ENCODE measurements around the gene ATG3.
"Not testable (repeated sequence)": the region's sequence is repeated elsewhere in the genome, so short reads cannot be mapped to it uniquely, and the experiment has no call there.

ATG3 gene

DNA sequence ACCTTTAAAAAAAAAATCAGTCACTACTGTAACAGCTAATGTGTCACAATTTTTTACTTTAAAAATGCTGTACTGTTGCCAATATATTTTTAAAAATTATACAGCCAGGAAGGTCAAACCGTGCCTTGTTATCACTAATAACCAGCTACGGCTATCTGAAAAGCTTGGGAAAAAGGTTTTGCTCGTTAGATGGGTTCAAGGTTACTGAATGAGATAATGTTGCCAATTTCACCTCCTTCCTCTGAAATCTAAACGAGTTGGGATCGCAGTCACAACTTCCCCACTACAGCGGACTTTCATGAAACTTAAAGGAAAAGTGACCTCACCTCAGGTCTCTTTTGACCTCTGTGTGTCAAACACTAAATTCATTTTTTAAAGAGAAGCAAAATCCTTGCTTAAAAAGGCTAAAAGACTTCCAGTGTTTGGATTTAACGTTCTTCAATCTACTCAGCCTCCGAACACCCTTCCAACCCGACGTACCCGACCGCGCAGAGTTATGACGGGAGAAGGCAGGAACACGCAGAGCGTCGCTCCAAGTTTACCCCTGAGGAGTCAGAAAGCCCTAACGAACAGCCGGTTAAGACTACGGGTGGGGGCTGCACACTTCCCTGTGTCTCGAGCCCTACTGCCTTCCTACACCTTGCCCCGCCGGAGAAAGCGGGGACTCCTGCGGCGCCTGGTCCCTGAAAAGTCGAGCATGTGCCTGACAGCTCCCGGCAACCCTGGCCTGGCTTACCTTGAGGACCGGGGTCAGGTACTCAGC lies 860 bp downstream of the ATG3 start:
- DNase-seq (ENCODE audit: low read depth in 2 of 2) = peak; percentile 64 to 67

DNA sequence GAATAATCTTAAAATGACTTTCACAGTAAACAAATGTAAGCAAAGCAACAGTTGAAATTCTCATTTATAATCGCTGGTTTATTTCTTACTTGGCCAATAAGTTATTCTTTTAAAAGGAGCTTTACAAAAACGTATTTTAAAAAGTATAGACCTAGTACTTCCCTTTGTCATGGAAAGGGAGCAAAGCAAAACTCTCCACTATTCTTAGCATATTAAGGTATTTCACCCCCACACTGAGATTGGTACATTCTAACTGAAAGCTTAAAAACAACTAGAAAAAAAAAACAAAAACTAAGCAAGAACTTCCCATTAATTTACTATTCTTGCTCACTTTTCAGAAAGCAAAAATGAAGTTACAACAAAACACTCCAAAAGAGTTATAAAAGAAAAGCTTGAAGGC lies 1.5 kb downstream of the ATG3 start:
- no peak for DNase-seq (ENCODE audit: low read depth in 2 of 2)

DNA sequence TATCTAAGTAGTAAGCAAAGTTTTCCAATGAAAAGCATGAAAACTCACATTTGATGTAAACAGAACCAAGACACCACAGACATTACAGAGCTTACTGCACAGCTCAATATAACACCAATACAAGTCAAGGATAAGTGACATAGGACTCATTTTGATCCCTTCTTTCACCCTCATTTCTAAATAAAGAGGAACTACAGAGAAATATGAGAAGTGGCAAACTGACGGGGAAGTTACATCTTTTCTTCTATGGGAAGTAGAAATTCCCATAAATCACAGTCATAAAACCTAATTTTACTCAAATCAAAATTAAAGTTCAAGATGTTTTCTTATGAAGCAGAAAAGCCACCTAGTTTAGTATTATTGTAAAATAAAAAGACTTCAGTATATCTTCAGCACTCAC lies 3.8 kb downstream of the ATG3 start:
- DNase-seq (ENCODE audit: low read depth in 2 of 2) = no peak

DNA sequence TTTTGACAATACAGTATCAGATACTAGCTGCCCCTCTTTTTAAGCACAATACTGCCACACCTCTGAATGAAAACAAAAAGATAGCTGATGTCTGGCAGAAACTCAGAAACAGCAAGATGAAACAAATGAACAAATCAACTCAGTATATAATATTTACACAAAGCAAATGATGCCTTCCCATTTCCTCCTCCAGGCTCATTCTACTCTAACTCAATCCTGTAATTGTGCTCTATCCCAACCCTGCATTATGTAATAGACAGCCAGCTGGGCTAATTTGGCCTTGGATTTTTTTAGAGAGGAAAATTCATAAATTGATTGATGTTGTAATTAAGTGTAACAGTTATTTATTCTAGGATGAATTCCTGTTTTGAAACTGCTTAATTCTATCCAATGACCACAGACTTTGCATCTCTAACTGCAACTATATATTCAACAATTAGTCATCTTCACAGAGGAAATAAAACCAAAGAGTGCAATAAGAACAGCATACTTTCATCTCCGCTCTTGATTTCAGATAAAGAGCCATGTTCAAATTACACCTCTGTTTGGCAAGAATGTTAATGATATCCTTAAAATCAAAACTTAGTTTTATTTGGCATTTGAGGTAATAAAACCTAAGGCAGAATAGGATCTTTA lies 6.1 kb downstream of the ATG3 start:
- DNase-seq (ENCODE audit: low read depth in 2 of 2) = no peak

DNA sequence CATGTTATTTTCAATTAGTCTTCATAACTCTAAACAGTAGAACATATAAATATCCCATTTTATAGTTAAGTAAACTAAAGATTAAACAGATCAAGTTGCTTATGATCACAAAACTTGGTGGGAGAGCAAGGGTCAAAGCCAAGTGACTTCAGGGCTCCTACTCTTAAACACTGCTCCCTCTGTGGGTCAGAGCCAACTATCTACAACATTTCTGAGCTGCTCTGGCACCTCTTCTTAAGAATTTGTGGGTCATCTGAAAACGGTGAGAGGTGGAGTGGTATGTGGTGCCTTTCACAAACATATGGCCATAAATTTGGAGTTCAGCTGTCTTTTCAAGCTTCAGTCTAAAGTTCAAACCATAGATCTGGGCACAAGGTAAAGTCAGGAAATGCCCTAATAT lies 10.9 kb downstream of the ATG3 start:
- no peak for DNase-seq (ENCODE audit: low read depth in 2 of 2)

DNA sequence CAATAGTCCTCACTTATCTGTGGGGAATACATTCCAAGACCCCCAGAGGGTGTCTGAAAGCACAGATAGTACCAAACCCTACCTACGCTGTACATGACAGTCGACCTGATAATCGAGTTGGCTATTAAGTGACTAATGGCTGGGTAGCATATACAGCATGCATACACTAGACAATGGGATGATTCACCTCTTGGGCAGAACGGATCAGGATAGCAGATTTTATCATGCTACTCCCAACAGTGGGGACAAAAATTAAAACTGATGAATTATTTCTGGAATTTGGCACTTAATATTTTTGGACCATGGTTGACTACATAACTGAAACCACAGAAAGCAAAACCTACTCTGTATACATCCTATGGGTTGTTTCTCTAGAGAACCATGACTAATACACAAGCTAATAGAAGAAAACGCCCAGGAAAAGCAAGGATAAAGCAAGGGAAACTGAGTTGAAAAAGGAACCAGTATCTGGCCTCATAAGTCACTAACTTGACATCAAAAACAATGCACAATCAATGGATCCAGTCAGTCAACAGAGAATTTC lies 15.5 kb downstream of the ATG3 start:
- no peak for DNase-seq (ENCODE audit: low read depth in 2 of 2)

DNA sequence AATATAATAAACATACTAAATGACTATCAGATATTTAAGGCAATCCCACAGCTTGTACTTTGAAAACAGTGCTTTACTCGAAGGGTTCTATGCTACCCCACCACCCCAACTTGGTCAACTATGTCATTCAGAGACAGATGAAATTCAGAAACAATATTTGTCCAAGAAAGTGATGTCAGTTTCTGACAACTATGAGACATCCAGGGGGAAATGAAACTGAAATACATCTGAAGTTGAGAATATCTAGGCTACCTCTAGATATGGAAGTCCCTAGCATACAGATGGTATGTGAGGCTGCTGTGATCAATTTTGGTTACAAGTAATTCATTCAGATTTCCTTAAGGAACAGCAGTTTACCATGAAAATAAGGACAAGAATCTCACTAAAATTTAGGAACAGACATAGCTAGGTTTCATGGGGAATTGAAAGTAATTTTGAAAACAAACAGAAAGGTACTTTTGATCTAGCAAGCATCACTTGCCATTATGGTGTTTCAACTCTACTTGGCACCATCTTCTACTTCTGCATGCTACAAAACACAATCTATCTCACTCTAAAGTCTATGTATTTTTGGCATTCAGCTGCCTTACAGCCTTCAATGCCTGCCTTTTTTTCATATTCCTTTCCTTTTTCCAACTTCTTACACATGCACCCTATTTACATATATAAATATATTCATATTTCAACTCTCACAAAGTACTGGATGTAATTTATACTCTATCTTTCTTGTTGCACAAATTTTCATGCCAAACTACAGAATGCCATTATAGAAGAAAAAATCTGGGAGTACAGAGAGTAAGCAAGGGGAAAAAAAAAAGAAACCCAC lies 21.7 kb downstream of the ATG3 start:
- no peak for DNase-seq (ENCODE audit: low read depth in 2 of 2)

DNA sequence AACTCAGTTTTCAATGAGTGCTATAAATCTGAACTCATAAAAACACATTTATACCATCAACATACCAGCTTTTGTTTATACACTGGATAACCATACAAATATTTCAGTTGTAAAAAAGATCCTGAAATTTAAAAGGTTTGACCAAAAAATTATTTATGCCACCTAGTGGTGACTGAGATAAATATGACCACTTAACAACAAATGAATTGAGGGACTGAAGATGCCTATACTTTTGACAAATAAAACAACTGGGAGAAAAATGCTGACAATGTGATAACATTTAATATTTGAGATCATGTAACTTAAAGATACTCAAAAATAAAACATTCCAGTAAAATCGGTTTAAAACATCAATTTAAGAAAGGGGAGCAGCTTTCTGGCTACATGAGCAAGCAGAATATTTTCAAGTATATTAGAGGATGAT lies 30.4 kb downstream of the ATG3 start:
- peak; percentile 4 to 13 for DNase-seq (ENCODE audit: low read depth in 2 of 2)

DNA sequence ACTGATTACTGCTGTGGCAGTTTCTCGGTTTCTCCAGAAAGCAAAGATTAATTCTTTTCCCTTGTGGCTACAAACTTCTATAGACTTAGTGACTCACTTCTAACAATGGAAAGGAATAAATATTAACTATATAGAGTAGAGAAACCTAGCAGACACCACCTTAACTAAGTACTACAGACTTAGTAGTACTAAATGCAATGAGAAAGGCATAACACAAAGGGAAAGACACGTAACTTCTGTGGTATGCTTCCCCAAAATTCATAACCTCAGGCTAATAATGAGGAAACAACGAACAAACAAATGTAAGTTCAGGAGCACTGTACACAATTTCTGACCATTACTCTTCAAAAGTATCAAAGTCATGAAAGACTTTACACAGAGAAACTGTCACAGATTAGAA lies 31.2 kb downstream of the ATG3 start:
- DNase-seq (ENCODE audit: low read depth in 2 of 2) = no peak

DNA sequence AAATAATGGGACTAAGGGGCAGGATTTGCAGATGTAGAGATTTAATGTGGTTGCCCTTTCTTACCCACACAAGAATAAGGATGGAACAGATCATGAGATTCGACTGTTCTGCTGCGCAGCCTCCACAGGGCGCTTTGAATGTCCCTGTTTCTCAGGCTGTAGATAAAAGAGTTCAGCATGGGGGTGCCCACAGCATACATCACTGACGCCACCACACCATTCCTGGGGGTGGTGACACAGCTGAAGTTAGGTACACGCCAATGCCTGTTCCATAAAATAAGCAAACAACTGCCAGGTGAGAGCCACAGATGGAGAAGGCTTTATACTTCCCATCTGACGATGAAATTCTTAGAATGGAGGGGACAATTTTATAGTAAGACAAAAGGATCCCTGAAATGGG lies 37.6 kb downstream of the ATG3 start:
- DNase-seq (ENCODE audit: low read depth in 2 of 2) = not testable (repeated sequence)

DNA sequence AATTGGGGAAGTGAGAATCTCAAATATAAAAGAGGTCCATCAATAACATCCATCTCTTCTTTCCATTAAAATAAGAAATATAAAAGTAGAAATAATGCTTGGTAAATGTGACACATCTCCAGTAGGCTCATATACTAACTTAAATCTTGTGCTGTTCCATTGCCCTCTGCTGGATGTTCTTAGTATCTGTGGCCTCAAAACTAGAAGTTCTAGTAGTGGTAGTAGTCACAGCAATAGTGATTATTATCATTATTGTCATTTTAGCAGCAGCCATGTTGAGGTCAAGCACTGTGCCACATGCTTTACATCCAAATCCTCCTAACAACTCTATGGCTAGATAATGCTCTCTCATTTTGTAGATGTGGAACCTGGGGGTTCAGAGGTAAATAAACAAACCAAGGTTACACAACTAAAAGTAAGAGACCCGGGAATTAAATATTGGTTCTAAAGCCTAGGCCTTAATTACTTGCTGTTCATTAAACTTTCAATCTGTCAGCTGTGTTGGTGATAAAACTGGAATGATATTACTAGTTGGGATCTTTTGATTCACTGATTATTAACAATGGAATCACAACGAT lies 42.2 kb downstream of the ATG3 start:
- peak; percentile 32 to 34 for DNase-seq (ENCODE audit: low read depth in 2 of 2)

DNA sequence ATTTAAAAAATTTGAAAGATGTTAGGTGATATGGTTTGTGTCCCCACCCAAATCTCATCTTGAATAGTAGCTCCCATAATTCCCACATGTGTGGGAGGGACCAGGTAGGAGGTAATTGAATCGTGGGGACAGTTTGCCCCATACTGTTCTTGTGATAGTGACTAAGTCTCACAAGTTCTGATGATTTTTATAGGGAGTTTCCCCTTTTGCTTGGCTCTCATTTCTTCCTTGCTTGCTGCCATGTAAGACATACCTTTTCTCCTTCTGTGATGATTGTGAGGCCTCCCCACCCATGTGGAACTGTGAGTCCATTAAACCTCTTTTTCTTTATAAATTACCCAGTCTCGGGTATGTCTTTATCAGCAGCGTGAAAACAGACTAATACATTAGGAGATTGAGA lies 42.8 kb downstream of the ATG3 start:
- not testable (repeated sequence) for DNase-seq (ENCODE audit: low read depth in 2 of 2)

DNA sequence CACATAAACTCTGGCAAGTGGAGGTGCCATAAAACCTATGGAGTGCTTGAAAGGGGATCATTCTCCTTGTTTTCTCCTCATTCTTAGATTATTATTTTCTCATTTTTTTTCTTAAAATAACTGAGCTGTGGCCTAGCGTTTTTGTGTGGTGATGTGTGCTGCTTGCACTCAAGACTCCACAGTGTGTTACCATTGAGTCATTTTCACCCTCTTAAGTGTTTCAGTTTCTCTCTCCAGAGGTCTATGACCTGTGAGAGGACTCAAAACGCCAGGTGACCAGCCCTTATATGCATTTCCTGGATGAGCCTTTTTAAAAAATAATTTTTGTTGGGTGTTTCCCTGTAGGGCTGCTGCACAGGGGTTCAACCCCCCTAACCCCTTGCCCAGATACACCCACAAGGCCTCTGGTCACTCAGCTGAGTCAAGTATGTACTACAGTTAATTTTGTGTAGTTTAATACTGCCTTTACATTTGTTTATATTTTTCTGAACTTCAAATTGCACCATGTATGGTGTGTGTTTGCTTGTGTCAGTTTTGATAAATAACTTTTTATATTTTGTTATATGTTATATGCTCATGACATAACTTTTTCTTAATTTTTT lies 47.1 kb downstream of the ATG3 start:
- DNase-seq (ENCODE audit: low read depth in 2 of 2) = no peak

DNA sequence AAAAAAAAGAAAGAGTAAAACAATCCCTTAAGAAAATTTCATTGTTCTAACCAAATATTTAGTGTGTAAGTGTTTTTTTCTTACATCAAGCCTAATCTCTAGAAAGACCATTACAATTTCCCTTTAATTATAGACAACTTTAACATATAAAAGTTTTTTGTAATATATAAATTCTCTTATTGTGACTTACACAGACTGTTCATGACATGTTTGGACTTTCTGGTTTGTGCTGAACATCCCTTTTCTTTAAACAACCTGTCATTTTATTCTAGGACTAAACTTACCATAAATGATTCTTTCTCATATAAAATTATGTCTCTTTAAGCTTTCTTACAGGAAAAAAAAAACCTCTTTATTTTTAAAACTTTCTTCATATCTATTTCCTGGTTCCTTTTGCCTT lies 49.4 kb downstream of the ATG3 start:
- DNase-seq (ENCODE audit: low read depth in 2 of 2) = no peak

DNA sequence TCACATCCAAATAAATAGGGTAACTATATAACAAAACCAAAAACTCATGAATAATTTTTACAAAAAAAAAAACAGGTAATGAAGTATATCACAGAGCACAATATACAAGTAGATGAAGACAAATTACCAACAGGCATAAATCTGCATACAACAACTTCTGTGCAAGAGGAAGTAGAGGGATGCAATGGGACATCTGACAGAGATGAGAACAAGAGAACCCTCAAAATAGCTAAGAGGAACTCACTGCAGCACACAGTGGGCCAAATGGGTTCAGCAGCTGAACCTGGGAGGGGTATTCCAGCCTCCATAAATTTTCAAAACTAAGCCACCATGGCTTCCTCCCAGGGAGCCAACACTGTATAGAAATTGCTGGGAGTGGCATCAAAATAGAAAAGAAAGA lies 52.9 kb downstream of the ATG3 start:
- no peak for DNase-seq (ENCODE audit: low read depth in 2 of 2)

DNA sequence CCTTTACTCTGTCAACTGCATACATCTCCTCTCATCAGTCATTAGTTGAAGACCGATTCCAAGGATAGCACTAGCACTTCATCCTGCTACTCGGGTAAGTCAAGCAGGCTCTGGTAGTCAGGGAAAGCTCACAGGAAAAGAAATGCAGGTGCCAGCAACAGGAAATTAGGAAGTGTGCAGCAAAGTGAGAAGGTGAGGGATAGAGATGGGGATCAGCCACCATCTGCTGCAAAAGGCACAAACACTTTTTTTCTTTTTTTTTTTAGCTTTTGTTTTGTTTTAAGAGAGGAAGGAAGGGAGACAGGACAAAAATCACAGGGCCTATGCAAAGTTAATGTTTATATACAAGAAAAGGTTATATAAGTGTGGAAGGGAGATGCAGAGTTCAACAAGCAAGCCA lies 53.5 kb downstream of the ATG3 start:
- no peak for DNase-seq (ENCODE audit: low read depth in 2 of 2)

DNA sequence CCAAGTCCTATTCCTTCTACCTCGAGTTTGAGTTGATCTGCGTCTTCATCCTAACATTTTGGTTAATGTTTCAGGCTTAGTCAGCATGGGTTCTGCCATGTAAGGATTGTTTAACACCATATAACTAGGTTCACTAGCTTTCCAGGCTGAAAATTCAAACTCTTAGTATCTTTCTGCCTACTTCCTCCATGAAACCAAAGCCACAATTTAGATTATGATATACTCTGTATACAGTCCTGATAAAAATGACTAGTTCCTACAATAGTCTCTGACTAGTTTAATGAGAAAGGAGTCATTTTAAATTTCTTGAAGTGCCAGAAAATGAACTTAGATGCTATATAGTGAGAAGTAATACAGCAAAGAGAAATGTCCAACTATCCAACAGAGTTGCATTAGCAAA lies 55.9 kb downstream of the ATG3 start:
- no peak for DNase-seq (ENCODE audit: low read depth in 2 of 2)

DNA sequence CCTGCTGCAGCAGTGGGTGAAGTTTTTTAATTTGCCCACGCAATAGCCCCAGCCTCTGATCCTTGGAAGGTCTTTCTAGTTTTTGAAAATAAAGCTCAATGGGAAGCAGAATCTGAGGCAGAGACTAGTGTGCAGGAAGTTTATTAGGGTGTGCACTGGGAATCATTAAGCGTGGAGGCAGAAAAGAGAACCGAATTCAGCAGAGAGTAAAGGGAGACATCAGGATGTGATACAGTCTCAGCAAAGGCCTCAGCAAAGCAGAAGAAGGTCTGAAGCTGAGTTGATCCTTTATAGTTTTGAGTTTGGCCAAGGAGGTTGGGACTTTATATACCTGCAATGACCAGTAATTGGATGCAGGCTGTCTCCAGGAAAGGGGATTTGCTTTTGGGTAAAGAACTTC lies 57.6 kb downstream of the ATG3 start:
- no peak for DNase-seq (ENCODE audit: low read depth in 2 of 2)

DNA sequence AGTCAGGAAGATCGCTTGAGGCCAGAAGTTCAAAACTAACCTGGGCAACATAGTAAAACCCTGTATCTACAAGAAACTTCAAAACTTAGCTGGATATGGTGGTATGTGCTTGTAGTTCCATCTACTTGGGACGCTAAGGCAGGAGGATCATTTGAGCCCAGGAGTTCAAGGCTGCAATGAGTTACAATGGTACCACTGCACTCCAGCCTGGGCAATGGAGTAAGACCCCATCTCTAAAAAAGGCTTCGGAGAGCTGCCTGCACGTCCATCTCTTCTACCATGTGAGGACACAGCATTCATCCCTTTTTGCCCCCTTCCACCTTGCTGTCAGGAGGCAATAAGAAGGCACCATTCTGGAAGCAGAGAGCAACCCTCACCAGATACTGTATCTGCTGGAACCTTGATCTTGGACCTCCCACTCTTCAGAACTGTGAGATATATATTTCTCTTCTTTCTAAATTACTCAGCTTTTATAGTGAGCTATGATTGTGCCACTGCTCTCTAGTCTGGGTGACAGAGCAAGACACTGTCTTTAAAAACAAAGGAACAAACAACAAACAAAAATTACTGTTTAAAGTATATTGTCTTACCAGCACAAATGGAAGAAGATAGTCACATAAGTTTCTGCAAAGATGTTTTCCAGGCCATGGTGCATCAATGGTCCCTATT lies 58.3 kb downstream of the ATG3 start:
- no peak for DNase-seq (ENCODE audit: low read depth in 2 of 2)

DNA sequence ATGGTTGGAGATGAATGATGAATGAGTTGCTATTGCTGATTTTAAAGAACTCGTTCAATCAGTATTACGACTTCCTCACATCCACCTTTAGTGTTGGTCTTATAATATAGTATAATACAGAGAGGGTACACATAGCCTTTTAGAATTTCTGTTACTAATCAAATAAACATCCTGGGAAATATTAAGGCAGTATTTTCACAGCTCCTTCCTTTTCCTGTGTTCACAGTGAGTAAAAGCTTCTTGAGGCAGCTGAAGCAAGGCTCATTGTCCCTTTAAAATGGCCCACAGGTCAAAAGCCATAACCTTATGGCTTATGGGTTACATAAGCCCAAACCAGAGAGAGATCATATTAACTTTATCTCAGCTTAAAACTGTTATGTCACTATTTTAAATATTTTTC lies 61.1 kb downstream of the ATG3 start:
- no peak for DNase-seq (ENCODE audit: low read depth in 2 of 2)
